H1 (cell line): ENCODE measurements around the gene COLEC12. TPM values are rescaled to one million over a fixed set of nuclear protein-coding genes. Genes with fewer than 3 reads are reported as not detected.

Experiments
- CTCF ChIA-PET: fragments of 300-600 bp; sonication (Branson Sonifier 250); formaldehyde crosslinking; loops from one replicate; lab custom pipeline; 2021; ENCODE audit not compliant: partially characterized antibody; lab: Charles Lee
- POLR2A ChIA-PET: fragments of 300-600 bp; sonication (Branson Sonifier 250); formaldehyde crosslinking; loops from one replicate; lab custom pipeline; 2021; ENCODE audit warnings: inconsistent platforms; ENCODE audit not compliant: partially characterized antibody; lab: Charles Lee
- DNase-seq, 2 experiments: peaks; one replicate each; pipeline versions ENCODE4 v3.0.0 to v3.0.0-alpha.2; 2010 to 2022; ENCODE audit warnings: low spot score in 2 of 2, low read depth in 1 of 2, mixed read lengths in 1 of 2
- FAIRE-seq: peaks from 2 replicates; lab custom pipeline; 2011; peaks lifted over from hg19 to GRCh38; lab: Jason Lieb, UNC
- H2AFZ ChIP-seq: 2 replicates; pipeline ENCODE4 v1.8.1; 2012; ENCODE audit warnings: low read length, inconsistent platforms
- H2AK5ac ChIP-seq: 2 replicates; pipeline ENCODE4 v1.6.1; 2013; ENCODE audit warnings: low read depth, low read length
- H2BK120ac ChIP-seq: replicated peaks from 2 replicates; pipeline ENCODE3; 2013; ENCODE audit warnings: low read depth, low read length, inconsistent platforms
- H2BK12ac ChIP-seq: 2 replicates; pipeline ENCODE4 v1.6.1; 2013; ENCODE audit warnings: low read depth, low read length
- H2BK15ac ChIP-seq: 2 replicates; pipeline ENCODE4 v1.6.1; 2013; ENCODE audit warnings: low read length
- H2BK20ac ChIP-seq: 2 replicates; pipeline ENCODE4 v1.6.1; 2013; ENCODE audit warnings: low read length
- H2BK5ac ChIP-seq: 2 replicates; pipeline ENCODE4 v1.6.1; 2013; ENCODE audit warnings: low read depth, low read length
- H3K14ac ChIP-seq: 2 replicates; pipeline ENCODE4 v1.6.1; 2013; ENCODE audit warnings: inconsistent platforms; ENCODE audit not compliant: insufficient read length
- H3K18ac ChIP-seq: 2 replicates; pipeline ENCODE4 v1.6.1; 2013; ENCODE audit warnings: low read length; ENCODE audit errors: extremely low read depth
- H3K23ac ChIP-seq: 2 replicates; pipeline ENCODE4 v1.6.1; 2013; ENCODE audit warnings: inconsistent platforms; ENCODE audit not compliant: insufficient read length
- H3K23me2 ChIP-seq: 2 replicates; pipeline ENCODE4 v1.6.1; 2013; ENCODE audit warnings: low read depth, low read length
- H3K27ac ChIP-seq: 2 replicates; pipeline ENCODE4 v1.6.1; 2011; ENCODE audit warnings: low read depth, low read length, inconsistent platforms
- H3K27me3 ChIP-seq, 4 experiments: replicated peaks in 1 of 4; 1 replicate in 1 of 4; 2 replicates in 3 of 4; pipeline versions ENCODE4 v1.6.1 to v1.8.1; 2011 to 2013; ENCODE audit warnings: low read length in 3 of 4, mild to moderate bottlenecking in 3 of 4, inconsistent platforms in 2 of 4, mixed read lengths in 2 of 4, moderate library complexity in 1 of 4; ENCODE audit not compliant: control insufficient read depth in 3 of 4, insufficient read depth in 3 of 4; ENCODE audit errors: extremely low read depth in 1 of 4
- H3K36me3 ChIP-seq, 4 experiments: 2 replicates each; pipeline versions ENCODE4 v1.6.1 to v1.8.1; 2011 to 2013; ENCODE audit warnings: mild to moderate bottlenecking in 4 of 4, low read length in 3 of 4, moderate library complexity in 2 of 4, control low read depth in 1 of 4, inconsistent platforms in 1 of 4; ENCODE audit not compliant: insufficient read depth in 4 of 4, control insufficient read depth in 2 of 4
- H3K4ac ChIP-seq: replicated peaks from 2 replicates; pipeline ENCODE3; 2013; ENCODE audit warnings: low read length, low read depth, mixed read lengths, inconsistent platforms; ENCODE audit not compliant: insufficient read length
- H3K4me1 ChIP-seq, 4 experiments: replicated peaks in 1 of 4; 1 replicate in 1 of 4; 2 replicates in 3 of 4; pipeline versions ENCODE4 v1.6.1 to v1.8.1; 2011 to 2013; ENCODE audit warnings: low read length in 3 of 4, inconsistent platforms in 2 of 4, mixed read lengths in 1 of 4; ENCODE audit not compliant: insufficient read depth in 4 of 4, control insufficient read depth in 3 of 4
- H3K4me2 ChIP-seq, 2 experiments: 2 replicates each; pipeline versions ENCODE4 v1.6.1 to v1.8.1; 2011 to 2013; ENCODE audit warnings: low read depth in 2 of 2, low read length in 2 of 2, control low read depth in 1 of 2, inconsistent platforms in 1 of 2, mild to moderate bottlenecking in 1 of 2; ENCODE audit not compliant: insufficient read depth in 1 of 2
- H3K4me3 ChIP-seq, 4 experiments: fragments of 200-600, 300-600 bp in 1 of 4; sonication (generic), shearing (Covaris generic), sonication (Bioruptor Twin) in 1 of 4; 2 replicates each; pipeline versions ENCODE4 v1.5.1 to v1.8.1; 2011 to 2016; ENCODE audit warnings: low read length in 4 of 4, low read depth in 3 of 4, control low read depth in 2 of 4, inconsistent platforms in 2 of 4, mild to moderate bottlenecking in 2 of 4, mixed read lengths in 1 of 4, moderate library complexity in 1 of 4; ENCODE audit not compliant: insufficient read depth in 2 of 4; ENCODE audit errors: extremely low read depth in 1 of 4
- H3K56ac ChIP-seq: replicated peaks from 2 replicates; pipeline ENCODE3; 2013; ENCODE audit warnings: low read depth, mild to moderate bottlenecking, mixed read lengths, low read length, inconsistent platforms; ENCODE audit not compliant: insufficient read length
- H3K79me1 ChIP-seq: 2 replicates; pipeline ENCODE4 v1.6.1; 2013; ENCODE audit warnings: low read depth, low read length, control low read depth
- H3K79me2 ChIP-seq, 2 experiments: 2 replicates each; pipeline versions ENCODE4 v1.6.1 to v1.8.1; 2012 to 2013; ENCODE audit warnings: low read length in 2 of 2, mild to moderate bottlenecking in 2 of 2, inconsistent platforms in 1 of 2; ENCODE audit not compliant: insufficient read depth in 2 of 2, control insufficient read depth in 1 of 2
- H3K9ac ChIP-seq, 4 experiments: replicated peaks in 1 of 4; 1 replicate in 1 of 4; 2 replicates in 3 of 4; pipeline versions ENCODE4 v1.6.1 to v1.8.1; 2011 to 2013; ENCODE audit warnings: low read depth in 3 of 4, low read length in 3 of 4, control low read depth in 2 of 4, mild to moderate bottlenecking in 2 of 4, moderate library complexity in 2 of 4, inconsistent platforms in 1 of 4; ENCODE audit errors: extremely low read depth in 1 of 4
- H3K9me3 ChIP-seq, 2 experiments: 2 replicates each; pipeline versions ENCODE4 v1.6.1 to v1.8.1; 2012 to 2013; ENCODE audit warnings: mild to moderate bottlenecking in 2 of 2, moderate library complexity in 2 of 2, control low read depth in 1 of 2, inconsistent platforms in 1 of 2, low read depth in 1 of 2, low read length in 1 of 2, mixed read lengths in 1 of 2; ENCODE audit not compliant: insufficient read depth in 2 of 2
- H4K20me1 ChIP-seq, 2 experiments: replicated peaks in 1 of 2; 2 replicates each; pipeline versions ENCODE3 to v1.8.1; 2011 to 2013; ENCODE audit warnings: inconsistent platforms in 2 of 2, low read length in 2 of 2, mild to moderate bottlenecking in 1 of 2; ENCODE audit not compliant: insufficient read depth in 2 of 2, control insufficient read depth in 1 of 2
- H4K5ac ChIP-seq: 2 replicates; pipeline ENCODE4 v1.6.1; 2013; ENCODE audit warnings: low read length, low read depth, mixed read lengths, inconsistent platforms; ENCODE audit not compliant: insufficient read length
- H4K8ac ChIP-seq: 2 replicates; pipeline ENCODE4 v1.8.0; 2013; ENCODE audit warnings: mild to moderate bottlenecking, moderate library complexity, low read length, inconsistent platforms; ENCODE audit not compliant: insufficient read depth; ENCODE audit errors: extremely low read depth
- H4K91ac ChIP-seq: replicated peaks from 2 replicates; pipeline ENCODE3; 2013; ENCODE audit warnings: low read length, mixed read lengths, inconsistent platforms; ENCODE audit not compliant: insufficient read length
- ASH2L ChIP-seq: fragments of 200-600, 300-600 bp; sonication (generic); IDR thresholded peaks from one replicate; pipeline ENCODE4 v1.7.1; 2017; ENCODE audit warnings: low read length
- CBX5 ChIP-seq: fragments of 300-800, 300-1000 bp; sonication (generic); IDR thresholded peaks from 2 replicates; pipeline ENCODE4 v1.7.1; 2016; ENCODE audit warnings: antibody characterized with exemption, low read length, low read depth
- GTF2F1 ChIP-seq: IDR thresholded peaks from 2 replicates; pipeline ENCODE4 v1.6.1; 2012; ENCODE audit warnings: low read depth, low read length, improper control_type of control experiment, borderline replicate concordance
- HDAC6 ChIP-seq: IDR thresholded peaks from one replicate; pipeline ENCODE4 v1.7.1; 2012; ENCODE audit warnings: low read depth, mild to moderate bottlenecking, inconsistent platforms, low read length, moderate library complexity
- JUND ChIP-seq: IDR thresholded peaks from 2 replicates; pipeline ENCODE4 v1.6.1; 2011; ENCODE audit warnings: mild to moderate bottlenecking, improper control_type of control experiment, low read length
- RNF2 ChIP-seq: fragments of 200-900, 300-1000 bp; sonication (generic); IDR thresholded peaks from 2 replicates; pipeline ENCODE4 v1.7.1; 2016; ENCODE audit warnings: borderline replicate concordance, low read depth, mild to moderate bottlenecking, antibody characterized with exemption, low read length; ENCODE audit not compliant: poor library complexity, severe bottlenecking; ENCODE audit errors: missing control alignments
- SUZ12 ChIP-seq: fragments of 200-600 bp; sonication (generic); IDR thresholded peaks from 2 replicates; pipeline ENCODE4 v1.6.1; 2012; ENCODE audit warnings: mild to moderate bottlenecking, inconsistent platforms, low read length, moderate library complexity, mixed read lengths
- ZNF274 ChIP-seq: IDR thresholded peaks from 2 replicates; pipeline ENCODE4 v1.7.0; 2012; ENCODE audit warnings: low read length, borderline replicate concordance; ENCODE audit errors: extremely low read depth
- WGBS, 2 experiments: shearing (Covaris generic) in 1 of 2; methylation state at CpG; one replicate each; pipeline versions ENCODE4 v1.1.6 to v1.1.7; 2013 to 2015; ENCODE audit warnings: low lambda C conversion rate in 2 of 2, mixed read lengths in 2 of 2, inconsistent platforms in 1 of 2, low coverage in 1 of 2, missing lambda C conversion rate in 1 of 2; ENCODE audit not compliant: insufficient replicate concordance in 2 of 2, insufficient coverage in 1 of 2, insufficient read length in 1 of 2; ENCODE audit errors: extremely low coverage in 1 of 2, missing lambda C conversion rate in 1 of 2; 5-methylcytosine and 5-hydroxymethylcytosine counted together
- polyA plus RNA-seq, 7 experiments: library from polyadenylated mRNA; depleted of rRNA in 3 of 7; stranded (reverse) in 5 of 7; unstranded in 2 of 7; fragments of >200 nt in 5 of 7; fragments of 200-250 nt in 2 of 7; gene quantifications; 1 replicate in 5 of 7; 2 replicates in 1 of 7; 4 replicates in 1 of 7; pipeline versions ENCODE4 v1.2.1 to v1.2.3, GENCODE V29; 2011 to 2013; ENCODE audit warnings: missing spikeins in 2 of 7, mixed read lengths in 2 of 7
- total RNA-seq: library from RNA; stranded (reverse); fragmentation: NEBNext Ultra II Directional; extraction: Animal tissue kit (Norgen Biotek cat#: 25700); gene quantifications from 2 replicates; pipeline ENCODE4 v1.2.1, GENCODE V29; 2021
- TF ChIP-seq, protein P1 (sequence below): IDR thresholded peaks from 2 replicates; pipeline ENCODE4 v1.6.1; 2012; ENCODE audit warnings: inconsistent platforms
- TF ChIP-seq, protein P2 (sequence below): IDR thresholded peaks from 2 replicates; pipeline ENCODE4 v1.6.1; 2011; ENCODE audit warnings: low read depth, mild to moderate bottlenecking, low read length; ENCODE audit not compliant: insufficient read depth

Gene COLEC12
- total and polyA plus RNA-seq, 2 of the 8 experiments (the other 6 are each of a cell fraction or from before 2014, with no cell fraction given) = 0.44 to 2.3 TPM

DNA sequence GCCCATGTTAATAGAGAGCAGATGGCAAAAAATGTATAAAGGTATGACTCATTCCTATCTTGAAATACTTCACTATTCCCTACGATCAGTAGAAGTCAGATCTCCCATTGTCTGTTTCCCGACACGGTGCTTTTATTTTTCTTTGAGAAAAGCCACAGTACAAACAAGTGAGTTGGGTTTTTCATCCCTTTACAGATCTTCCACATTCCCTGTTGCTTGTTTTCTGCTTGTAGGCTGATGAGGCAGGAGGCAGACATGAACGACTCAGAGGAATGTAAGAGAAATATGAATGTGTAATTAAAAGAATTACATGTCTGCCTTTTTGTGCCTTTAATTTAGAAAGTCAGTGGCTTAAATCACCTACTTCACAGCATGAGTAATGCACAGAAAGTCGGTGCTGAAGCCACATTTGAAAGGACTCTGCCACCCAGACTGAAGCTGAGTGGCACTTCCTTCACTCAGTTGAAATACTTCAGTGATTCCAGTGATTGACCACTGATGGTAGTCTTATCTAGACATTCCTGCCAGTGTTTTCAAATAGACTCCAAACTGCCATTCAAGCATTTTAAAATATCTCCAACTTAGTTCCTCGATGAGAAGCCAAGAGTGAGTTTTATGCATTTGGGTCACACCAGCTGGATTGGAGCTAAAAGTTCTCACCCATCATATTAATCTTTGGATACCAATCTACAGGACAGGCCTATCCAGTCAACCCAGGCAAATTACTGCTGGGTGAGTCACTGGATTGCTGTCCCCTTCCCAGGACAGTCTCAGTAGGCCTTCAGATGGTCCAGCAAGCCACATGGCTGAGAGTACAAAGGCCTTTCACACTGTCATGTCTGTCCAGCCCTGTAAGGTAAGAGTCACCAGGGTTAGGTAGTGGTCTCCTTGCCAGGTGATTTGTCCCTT is 79.0 kb downstream of the COLEC12 start:
- CTCF ChIA-PET = interaction anchor here (0.8 kb wide), 1 partner anchor 12 kb away, joined by 3 read pairs; no protein-coding TSS in a partner anchor
- H2BK20ac ChIP-seq = no peak overlapping the region
- H3K56ac ChIP-seq = no peak overlapping the region
- H2BK5ac ChIP-seq = no peak overlapping the region
- FAIRE-seq = no peak
- H4K5ac ChIP-seq = no peak overlapping the region
- H3K36me3 ChIP-seq = no peaks in the 10 kb centered on the region
- DNase-seq = no peak
- no peaks in the 10 kb centered on the region for H3K27me3 ChIP-seq
- no peak overlapping the region for H3K4ac ChIP-seq
- H2AK5ac ChIP-seq = no peak overlapping the region
- H3K14ac ChIP-seq = no peak overlapping the region
- no peak overlapping the region for H3K4me2 ChIP-seq
- H3K4me3 ChIP-seq = no peak overlapping the region
- H4K20me1 ChIP-seq = no peaks in the 10 kb centered on the region
- no peak overlapping the region for H2BK120ac ChIP-seq
- no peak overlapping the region for H4K91ac ChIP-seq
- peak overlapping the region; percentile 57 for H2AFZ ChIP-seq
- no peak overlapping the region for H3K23ac ChIP-seq
- H3K79me1 ChIP-seq = no peaks in the 10 kb centered on the region
- no peaks in the 10 kb centered on the region for H3K79me2 ChIP-seq
- H3K23me2 ChIP-seq = no peaks in the 10 kb centered on the region
- H4K8ac ChIP-seq = no peak overlapping the region
- peaks cover 0 to 3% (median 0%) of the 10 kb centered on the region in 4 experiments; a peak in 1 of 7 replicates for H3K4me1 ChIP-seq
- no peak overlapping the region for H2BK15ac ChIP-seq
- POLR2A ChIA-PET = no interaction called here
- no peak overlapping the region for H2BK12ac ChIP-seq
- no peak overlapping the region for H3K27ac ChIP-seq
- no peak overlapping the region for H3K18ac ChIP-seq
- no peaks in the 10 kb centered on the region for H3K9me3 ChIP-seq
- 67% methylated on average over 6 of the region's 6 CpGs; no CpG with 5 or more reads in 1 of the 2 experiments for WGBS, 2 experiments
- H3K9ac ChIP-seq = no peak overlapping the region
- no peak for TF ChIP-seq CBX5
- TF ChIP-seq, protein P1, sequence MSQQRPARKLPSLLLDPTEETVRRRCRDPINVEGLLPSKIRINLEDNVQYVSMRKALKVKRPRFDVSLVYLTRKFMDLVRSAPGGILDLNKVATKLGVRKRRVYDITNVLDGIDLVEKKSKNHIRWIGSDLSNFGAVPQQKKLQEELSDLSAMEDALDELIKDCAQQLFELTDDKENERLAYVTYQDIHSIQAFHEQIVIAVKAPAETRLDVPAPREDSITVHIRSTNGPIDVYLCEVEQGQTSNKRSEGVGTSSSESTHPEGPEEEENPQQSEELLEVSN = no peak
- no peak for TF ChIP-seq JUND
- TF ChIP-seq RNF2 = no peak
- no peak for TF ChIP-seq GTF2F1
- TF ChIP-seq ZNF274 = no peak
- TF ChIP-seq, protein P2, sequence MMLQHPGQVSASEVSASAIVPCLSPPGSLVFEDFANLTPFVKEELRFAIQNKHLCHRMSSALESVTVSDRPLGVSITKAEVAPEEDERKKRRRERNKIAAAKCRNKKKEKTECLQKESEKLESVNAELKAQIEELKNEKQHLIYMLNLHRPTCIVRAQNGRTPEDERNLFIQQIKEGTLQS = no peak
- TF ChIP-seq SUZ12 = no peak
- TF ChIP-seq HDAC6 = no peak
- no peak for TF ChIP-seq ASH2L
